ENCODE data around the gene MCC.

MCC gene

GRCh38 chr5:113127021-113127420 is 361.2 kb downstream of the MCC start:
- no peak for DNase-seq

GRCh38 chr5:113125371-113125770 is 362.9 kb downstream of the MCC start:
- no peak for DNase-seq

- no peak for DNase-seq
Measured at GRCh38 chr5:113124914-113125313, 363.3 kb downstream of the MCC start.

- no peak for DNase-seq
Measured at GRCh38 chr5:113124265-113124664, 364.0 kb downstream of the MCC start.

- DNase-seq: no peak
Measured at GRCh38 chr5:113123618-113124017, 364.6 kb downstream of the MCC start.

- no peak for DNase-seq
Measured at GRCh38 chr5:113122053-113122452, 366.2 kb downstream of the MCC start.

- DNase-seq: no peak
Measured at GRCh38 chr5:113119246-113119924, 368.9 kb downstream of the MCC start.

GRCh38 chr5:113118765-113119164 is 369.5 kb downstream of the MCC start:
- no peak for DNase-seq

GRCh38 chr5:113118298-113118697 is 370.0 kb downstream of the MCC start:
- no peak for DNase-seq

- DNase-seq: no peak
Measured at GRCh38 chr5:113117543-113118115, 370.6 kb downstream of the MCC start.

- DNase-seq: no peak
Measured at GRCh38 chr5:113115956-113116355, 372.3 kb downstream of the MCC start.

- no peak for DNase-seq
Measured at GRCh38 chr5:113115061-113115460, 373.2 kb downstream of the MCC start.

GRCh38 chr5:113114559-113114958 is 373.7 kb downstream of the MCC start:
- no peak for DNase-seq

GRCh38 chr5:113112435-113112834 is 375.8 kb downstream of the MCC start:
- DNase-seq: no peak

- no peak for DNase-seq
Measured at GRCh38 chr5:113110117-113110516, 378.1 kb downstream of the MCC start.

GRCh38 chr5:113109344-113109743 is 378.9 kb downstream of the MCC start:
- DNase-seq: no peak

- DNase-seq: no peak
Measured at GRCh38 chr5:113108485-113108884, 379.8 kb downstream of the MCC start.

- DNase-seq: no peak
Measured at GRCh38 chr5:113106821-113107220, 381.4 kb downstream of the MCC start.

GRCh38 chr5:113105693-113106280 is 382.5 kb downstream of the MCC start:
- no peak for DNase-seq

- no peak for DNase-seq
Measured at GRCh38 chr5:113103330-113103729, 384.9 kb downstream of the MCC start.

- DNase-seq: no peak
Measured at GRCh38 chr5:113102121-113102531, 386.1 kb downstream of the MCC start.

- no peak for DNase-seq
Measured at GRCh38 chr5:113100981-113101380, 387.3 kb downstream of the MCC start.

- DNase-seq: no peak
Measured at GRCh38 chr5:113099822-113100221, 388.4 kb downstream of the MCC start.

- DNase-seq: no peak
Measured at GRCh38 chr5:113098378-113098777, 389.9 kb downstream of the MCC start.

- DNase-seq: no peak
Measured at GRCh38 chr5:113095831-113096230, 392.4 kb downstream of the MCC start.
